Loucy (cell line): ENCODE measurements around the gene VILL.

Source experiments
- EZH2phosphoT487 ChIP-seq: fragments of 200-600 bp; IDR thresholded peaks from 2 replicates; pipeline ENCODE4 v1.6.1; 2018; ENCODE audit warnings: antibody characterized with exemption, mild to moderate bottlenecking, moderate library complexity, borderline replicate concordance
- TF ChIP-seq, protein P1 (sequence below): fragments of 200-600 bp; sonication (generic); conservative IDR thresholded peaks from 2 replicates; pipeline ENCODE4 v1.5.1; 2014; ENCODE audit warnings: mild to moderate bottlenecking, antibody characterized with exemption, low read length

DNA sequence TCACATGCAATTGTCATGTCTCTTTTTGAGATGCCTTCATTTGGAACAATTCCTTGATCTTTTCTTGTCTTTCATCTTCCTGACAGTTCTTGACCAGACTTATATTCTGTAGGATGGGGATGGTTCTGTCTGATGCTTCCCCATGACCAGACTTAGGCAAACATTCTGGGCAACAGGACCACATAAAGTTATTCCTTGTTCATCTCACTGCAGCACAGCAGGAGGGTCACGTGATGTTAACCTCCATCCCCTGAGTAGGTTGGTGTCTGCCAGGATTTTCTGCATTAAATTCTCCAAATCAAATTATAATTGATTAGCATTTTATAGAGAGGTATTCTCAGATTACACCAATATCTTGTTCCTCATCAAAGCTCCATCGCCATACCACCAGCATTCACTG is 56.2 kb downstream of the VILL start:
- TF ChIP-seq, protein P1, sequence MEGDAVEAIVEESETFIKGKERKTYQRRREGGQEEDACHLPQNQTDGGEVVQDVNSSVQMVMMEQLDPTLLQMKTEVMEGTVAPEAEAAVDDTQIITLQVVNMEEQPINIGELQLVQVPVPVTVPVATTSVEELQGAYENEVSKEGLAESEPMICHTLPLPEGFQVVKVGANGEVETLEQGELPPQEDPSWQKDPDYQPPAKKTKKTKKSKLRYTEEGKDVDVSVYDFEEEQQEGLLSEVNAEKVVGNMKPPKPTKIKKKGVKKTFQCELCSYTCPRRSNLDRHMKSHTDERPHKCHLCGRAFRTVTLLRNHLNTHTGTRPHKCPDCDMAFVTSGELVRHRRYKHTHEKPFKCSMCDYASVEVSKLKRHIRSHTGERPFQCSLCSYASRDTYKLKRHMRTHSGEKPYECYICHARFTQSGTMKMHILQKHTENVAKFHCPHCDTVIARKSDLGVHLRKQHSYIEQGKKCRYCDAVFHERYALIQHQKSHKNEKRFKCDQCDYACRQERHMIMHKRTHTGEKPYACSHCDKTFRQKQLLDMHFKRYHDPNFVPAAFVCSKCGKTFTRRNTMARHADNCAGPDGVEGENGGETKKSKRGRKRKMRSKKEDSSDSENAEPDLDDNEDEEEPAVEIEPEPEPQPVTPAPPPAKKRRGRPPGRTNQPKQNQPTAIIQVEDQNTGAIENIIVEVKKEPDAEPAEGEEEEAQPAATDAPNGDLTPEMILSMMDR: no peak
- TF ChIP-seq EZH2phosphoT487: no peak
